Umbilical cord (tissue), 2 donors: Measurements from ENCODE around the gene PAGE4. TPM values are rescaled to one million over a fixed set of nuclear protein-coding genes. Genes with fewer than 3 reads are reported as not detected.

ENCODE experiments used
- DNase-seq: peaks from one replicate; pipeline ENCODE4 v3.0.0-alpha.2; 2015; ENCODE audit warnings: low spot score
- total RNA-seq: library from RNA; depleted of rRNA; stranded (reverse); fragments of >200 nt; gene quantifications from one replicate; pipeline ENCODE4 v1.2.3, GENCODE V29; 2014; ENCODE audit warnings: low replicate concordance; ENCODE audit not compliant: insufficient read depth

Gene PAGE4, protein sequence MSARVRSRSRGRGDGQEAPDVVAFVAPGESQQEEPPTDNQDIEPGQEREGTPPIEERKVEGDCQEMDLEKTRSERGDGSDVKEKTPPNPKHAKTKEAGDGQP
- total RNA-seq, result 2.6 TPM

DNA sequence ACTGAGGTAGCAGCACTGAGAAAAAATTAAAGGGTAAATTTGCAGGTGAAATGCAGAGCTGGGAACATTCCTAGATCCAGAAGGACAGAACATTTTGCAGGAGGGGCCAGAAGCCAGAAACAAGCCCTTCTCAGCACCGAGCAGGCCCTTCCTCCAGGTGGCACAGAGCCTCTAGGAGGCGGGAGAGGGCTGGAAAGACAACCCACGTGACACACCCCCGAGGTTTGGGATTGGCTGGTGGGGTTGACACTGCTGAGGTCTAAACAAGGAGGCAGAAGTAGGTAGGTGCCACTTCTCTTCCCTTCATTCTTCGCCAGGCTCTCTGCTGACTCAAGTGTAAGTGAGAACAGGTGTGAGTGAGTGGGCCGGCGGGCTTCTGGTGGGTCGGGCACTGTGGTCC, at the start of gene PAGE4:
TSS of gene PAGE4 (plus strand) at position 288 of the 400 bp plus-strand sequence. CDS start 1,126 bp downstream, outside the sequence.
- DNase-seq, result no peak

DNA sequence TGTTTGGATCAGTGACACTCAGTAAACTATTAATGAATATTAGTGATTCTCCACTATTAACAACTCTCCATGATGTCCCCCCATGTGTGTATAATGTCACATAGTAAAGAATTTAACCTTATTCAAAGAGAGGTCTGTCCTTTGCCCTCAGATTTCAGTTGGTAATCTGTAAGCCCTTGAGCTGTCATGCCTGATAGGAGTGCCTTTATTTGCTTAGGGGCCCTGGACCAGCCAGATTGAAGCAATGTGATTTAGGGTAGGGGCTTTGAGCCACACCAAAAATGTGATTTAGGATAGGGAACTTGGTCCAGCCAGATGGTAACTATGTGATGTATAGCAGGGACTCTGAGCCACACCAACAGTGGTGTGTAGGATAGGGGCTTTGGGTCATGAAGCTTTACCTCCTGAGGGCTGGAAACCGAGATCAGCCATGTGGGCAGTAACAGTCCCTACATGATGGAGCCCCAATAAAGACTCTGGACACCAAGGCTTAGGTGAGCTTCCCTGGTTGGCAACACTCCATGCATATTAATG, 44.3 kb upstream of the PAGE4 start:
- DNase-seq, result no peak

DNA sequence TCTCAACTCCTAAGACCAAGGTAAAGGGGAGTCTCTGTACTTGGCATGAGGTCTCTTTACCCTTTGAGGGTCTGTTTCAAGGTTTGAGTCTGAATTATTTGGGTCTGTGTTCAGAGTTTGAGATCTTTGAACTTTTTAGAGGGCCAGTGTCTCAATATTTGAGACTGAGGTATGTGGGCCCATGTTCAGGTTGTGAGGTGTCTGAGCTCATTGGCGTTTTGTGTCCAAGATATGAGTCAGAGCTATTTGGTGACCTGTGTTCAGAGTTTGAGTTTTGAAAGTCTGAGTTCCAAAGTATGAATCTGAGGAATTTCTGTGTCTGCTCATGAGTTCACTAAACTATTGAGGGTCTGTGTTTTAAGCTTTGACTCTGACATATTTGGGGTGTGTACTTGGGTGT, 36.7 kb upstream of the PAGE4 start:
- DNase-seq, result no peak

DNA sequence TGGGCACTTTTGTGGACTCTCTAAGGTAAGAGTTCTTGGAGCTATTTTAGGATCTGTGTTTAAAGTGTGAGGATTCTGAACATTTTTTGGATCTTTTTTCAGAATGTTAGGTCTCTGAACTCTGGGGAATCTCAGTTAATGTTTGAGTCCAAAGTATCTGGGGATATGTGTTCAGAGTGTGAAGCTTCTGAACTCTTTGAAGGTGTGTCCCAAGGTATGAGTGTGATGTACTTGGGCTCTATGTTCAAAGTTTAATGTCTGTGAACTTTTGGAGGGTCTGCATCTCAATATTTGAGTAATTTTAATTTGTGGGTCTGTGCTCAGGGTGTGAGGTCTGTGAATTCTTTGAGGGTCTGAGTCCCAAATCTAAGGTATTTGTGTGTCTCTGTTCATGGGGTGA, 35.4 kb upstream of the PAGE4 start:
- DNase-seq, result no peak

DNA sequence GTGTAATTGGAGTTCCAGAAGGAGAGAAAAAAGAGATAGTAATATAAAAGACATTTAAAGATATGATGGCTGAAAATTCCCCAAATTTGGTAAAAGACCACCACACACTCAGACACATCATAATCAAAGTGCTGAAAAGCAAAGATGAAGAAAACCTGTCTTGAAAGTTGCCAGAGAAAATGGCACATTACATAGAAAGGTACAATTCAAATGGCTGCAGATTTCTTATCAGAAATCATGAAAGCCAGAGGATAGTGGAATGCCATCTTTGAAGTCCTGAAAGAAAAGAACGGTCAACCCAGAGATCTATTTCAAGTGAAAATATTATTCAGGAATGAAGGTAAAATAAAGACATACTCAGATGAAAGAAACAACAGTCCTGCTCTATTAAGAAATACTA, 29.3 kb upstream of the PAGE4 start:
- DNase-seq, result no peak

DNA sequence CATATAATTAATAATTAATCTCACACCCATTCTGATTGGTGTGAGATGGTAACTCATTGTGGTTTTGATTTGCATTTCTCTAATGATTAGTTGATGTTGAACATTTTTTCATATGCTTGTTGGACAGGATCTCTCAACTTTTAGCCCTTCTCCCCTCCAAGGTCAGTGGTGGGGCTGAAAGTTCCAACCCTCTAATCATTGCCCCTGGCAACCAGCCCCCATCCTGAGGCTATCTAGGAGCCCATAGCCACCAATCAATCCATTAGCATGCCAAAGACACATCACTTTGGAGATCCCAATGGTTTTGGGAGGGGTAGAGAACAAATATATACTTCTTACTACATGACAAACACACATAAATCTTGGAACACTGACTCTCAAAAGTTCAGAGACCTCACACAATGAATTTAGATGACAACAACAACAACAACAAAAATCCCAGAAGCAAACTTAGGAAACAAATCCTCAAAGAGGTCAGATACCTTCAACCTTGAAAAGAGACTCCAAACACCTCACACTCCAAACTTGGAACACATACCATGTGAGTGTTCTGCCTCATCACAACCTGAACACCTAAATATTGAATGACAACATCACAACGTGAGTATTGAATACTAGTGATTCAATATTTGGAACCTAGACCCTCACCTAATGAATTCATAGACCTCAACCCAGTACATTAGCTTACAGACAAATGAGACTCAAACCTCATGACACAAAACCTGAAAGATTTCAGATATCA, 19.0 kb upstream of the PAGE4 start:
- DNase-seq, result no peak

DNA sequence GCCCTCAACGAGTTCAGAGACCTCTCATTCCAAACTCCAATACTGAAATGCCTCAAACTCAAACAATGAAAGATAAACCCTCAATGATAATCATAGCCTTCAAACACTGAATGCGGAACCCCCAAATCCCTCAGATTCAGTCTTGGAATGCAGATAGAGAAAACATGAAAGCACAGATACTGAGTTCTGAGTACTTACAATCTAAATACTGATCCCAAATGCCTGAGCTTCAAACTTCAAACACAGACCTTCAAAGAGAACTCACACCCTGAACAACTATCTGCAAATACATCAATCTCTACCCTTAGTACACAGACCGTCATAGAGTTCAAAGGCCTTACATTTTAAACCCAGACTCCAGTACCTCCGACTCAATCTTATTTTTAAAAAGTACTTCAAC, 16.9 kb upstream of the PAGE4 start:
- DNase-seq, result peak; percentile 84

DNA sequence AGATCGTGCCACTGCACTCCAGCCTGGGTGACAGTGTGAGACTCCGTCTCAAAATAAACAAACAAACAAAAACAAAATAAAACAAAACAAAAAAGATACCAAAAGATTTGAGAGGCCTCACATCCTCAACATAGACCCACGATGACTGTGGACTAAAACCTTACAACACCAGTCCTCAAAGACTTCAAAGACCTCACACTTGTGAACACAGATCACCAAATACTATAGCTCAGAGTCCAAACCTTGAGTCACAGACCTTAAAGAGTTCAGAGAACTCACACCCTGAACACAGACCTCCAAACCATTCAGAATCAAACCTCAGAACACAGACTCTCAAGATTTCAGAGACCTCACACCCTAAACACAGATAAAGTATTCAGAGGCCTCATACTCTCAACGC, 12.7 kb upstream of the PAGE4 start:
- no peak for DNase-seq

DNA sequence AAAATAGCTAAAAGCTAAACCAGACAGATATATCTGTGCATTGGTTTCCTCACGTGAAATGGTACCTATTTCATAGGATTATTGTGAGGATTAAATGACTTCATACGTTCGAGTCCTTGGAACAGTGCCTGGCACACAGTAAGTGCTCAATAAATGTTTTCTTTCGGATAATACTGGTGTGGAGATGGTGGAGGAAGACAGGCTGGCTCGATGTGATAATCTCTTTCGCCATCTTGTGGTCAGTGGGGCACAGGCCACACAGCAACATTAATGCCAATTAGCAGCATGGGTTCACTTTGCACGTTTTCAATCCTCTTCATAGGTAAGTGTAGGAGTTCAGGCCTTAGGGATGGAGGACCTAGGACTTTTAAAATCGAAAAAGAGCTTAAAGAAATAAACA, 9.3 kb downstream of the PAGE4 start:
- DNase-seq, result peak; percentile 21

DNA sequence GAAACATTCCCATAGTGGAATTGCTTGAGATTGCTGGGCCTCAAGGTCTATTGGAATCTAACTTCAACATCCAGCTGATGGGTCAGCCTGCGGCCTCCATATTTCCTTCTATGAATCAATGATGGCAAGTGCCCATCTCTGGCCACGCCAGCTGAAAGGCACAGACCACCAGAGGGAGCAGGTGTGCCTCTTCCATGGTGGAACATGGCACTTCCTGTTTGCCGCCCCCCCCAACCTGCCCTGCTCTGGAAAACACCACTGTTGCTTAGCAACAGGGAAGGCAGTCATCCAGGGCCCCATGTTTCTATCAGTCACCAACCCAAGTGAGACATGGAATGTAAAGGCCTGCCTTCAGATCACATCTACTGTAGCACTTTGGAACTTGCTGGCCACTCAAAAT, 11.6 kb downstream of the PAGE4 start:
- peak; percentile 64 for DNase-seq

DNA sequence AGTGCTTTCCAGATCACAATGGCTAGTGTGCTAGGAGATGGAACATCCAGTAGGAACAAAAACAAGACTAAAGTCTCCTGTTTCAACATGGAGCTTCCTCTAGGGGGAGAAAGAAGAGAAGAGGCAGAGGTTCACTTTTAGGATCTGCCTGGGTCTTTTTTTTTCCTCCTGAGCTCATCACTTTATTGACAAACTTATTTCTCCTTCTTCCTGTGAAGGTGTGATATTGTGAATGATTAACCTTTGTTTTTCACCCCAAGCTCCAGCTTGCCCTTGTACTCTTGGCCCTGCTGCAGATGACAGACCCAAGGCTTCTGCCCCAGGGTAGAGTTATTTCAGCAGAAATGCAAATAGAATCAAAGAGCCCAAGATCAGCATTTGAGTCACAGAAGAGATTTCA, 13.5 kb downstream of the PAGE4 start:
- DNase-seq, result no peak

DNA sequence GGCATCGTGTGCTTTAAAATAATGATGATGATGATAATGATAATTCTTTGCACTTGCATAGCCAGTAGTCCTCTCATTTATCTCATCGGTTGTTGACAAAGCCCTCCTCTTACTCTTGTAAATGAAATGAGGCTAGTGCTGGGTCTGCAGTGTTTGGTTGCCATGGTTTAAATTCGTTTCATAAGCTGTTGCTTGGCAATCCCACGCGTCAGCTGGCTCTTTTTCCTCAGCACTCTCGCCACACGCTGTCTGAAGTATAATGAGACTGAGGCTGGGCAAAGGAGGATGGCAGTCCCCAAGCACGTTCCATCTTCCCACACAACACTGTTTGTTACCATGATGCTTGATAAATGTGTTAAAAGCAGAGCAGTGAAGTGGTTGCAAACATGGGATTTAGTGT, 15.5 kb downstream of the PAGE4 start:
- DNase-seq, result no peak

DNA sequence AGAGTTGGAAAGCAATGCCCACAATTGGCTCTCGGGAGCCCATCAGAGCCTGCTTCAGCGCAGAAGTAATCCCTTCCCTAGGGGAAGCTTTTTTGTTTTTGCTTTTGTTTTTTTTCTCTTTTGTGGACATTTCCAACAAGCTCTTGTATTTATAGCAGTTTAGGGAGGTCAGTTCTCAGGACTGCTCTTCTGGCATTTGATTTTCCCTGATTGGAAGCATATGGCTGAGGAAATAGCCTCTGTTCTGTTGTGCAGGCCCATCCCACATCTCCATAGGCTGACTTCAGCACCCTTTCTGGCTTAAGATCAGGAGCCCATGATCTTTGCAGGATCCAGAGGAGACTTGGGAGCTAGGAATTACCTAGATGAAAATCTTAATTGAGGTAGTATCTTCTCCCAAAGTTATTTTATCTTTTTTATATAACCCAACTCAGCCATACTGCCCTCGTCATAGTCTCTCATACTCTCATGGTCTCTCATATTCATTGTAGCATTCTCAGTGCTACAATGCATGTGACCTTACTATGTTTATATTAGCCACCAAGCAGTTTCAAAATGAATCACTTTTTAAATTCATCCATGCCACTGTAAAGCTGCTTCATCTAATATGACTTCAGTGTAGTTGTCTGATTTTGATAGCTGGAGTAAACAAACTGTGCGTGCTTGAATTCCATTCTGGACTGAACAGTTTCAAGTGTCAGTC, 16.7 kb downstream of the PAGE4 start:
- no peak for DNase-seq

DNA sequence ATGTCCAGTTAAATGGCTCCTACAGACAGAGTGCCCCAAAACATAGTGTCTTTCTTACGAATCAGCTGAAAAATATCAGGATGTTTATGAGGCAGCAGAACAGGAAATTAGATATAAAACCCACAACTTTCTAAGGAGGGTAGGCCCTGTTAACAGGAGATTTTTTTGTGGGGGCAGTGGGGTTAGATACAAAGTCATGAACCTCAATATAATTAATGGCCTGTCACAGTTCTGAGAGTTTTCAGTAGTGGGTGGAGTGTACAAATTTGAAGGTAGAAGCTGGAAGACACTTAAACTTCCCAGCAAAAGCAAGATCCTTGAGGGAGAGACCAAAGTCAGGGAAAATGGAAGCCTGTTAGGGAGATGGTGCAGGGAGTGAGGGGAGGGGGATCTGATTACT, 17.4 kb downstream of the PAGE4 start:
- DNase-seq, result no peak

DNA sequence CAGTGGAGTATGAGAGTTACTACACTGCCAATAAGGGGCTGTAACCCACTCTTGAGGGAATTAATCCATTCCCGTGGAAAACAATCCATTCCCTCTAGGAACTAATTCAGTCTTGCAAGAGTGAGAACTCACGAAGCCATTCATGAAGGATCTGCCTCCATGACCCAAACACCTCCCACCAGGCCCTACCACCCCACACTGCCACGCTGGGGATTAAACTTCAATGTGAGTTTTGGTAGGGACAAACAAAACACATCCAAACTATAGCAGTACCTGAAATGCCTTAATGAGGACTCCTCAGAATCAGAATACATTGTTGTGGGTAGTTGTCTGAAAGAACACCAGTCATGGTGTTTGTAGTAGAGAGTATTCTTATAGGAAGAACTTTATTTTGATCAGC, 19.2 kb downstream of the PAGE4 start:
- DNase-seq, result no peak

DNA sequence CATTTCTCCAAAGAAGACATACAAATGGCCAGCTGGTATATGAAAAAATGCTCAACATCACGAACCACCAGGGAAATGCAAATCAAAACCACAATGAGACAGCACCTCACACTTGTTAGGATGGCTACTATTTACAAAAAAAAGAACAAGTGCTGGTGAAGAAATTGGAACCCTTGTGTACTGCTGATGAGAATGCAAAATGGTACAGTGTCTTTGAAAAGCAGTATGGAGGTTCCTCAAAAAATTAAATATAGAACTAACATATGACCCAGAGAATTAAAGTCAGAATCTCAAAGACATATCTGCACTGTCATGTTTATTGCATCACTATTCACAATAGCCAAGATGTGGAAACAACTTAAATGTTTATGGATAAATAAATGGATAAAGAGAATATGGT, 20.9 kb downstream of the PAGE4 start:
- DNase-seq, result no peak

DNA sequence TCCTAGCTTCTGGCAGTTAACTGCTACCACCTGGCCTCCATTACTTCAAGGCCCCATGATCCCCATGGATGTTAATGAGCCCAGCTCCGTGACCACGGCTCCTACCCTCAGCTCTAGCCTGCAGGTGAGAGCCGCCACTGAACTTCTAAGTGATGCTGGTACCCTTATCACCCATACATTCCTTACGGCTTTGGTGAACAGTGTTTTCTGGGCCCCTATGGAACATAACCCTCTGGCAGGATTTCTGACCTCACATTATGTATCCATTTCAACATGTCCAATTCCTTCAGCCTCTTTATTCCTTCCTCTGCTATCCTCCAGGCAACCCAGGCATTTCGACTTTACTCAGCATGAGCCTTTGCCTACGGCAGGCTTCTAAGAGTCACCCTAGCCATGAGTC, 24.6 kb downstream of the PAGE4 start:
- no peak for DNase-seq

DNA sequence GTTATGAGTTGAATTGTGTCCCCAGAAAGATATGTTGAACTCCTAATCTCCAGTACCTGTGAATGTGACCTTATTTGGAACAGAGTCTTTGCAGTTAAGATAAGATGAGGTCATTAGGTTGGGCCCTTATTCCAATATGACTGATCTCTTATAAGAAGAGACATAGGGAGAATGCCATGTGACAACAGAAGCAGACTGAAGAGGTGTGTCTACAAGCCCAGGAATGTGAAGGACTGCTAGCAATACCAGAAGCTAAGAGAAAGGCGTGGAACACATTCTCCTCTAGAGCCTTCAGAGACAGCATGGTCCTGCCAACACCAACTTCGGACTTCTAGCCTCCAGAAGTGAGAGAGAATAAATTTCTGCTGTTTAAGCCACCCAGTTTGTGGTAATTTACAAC, 27.7 kb downstream of the PAGE4 start:
- DNase-seq, result no peak

DNA sequence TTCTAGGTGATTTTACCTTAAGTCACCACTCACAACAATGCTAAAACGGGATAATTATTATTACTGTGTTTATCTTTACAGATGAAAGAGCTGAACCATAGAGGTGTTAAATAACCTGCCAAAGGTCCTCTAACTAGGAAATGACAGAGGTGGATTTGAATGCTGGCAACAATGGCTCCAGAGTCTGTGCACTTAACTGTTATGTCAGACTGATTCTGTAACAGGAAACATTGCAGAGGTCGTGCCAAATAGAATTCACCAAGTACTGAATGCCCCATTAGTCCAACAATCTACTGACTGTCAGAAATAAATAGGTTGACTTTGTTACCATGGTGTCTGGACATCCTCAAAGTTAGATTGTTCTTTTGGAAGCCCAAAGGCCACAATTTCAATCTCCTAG, 29.2 kb downstream of the PAGE4 start:
- DNase-seq, result no peak

DNA sequence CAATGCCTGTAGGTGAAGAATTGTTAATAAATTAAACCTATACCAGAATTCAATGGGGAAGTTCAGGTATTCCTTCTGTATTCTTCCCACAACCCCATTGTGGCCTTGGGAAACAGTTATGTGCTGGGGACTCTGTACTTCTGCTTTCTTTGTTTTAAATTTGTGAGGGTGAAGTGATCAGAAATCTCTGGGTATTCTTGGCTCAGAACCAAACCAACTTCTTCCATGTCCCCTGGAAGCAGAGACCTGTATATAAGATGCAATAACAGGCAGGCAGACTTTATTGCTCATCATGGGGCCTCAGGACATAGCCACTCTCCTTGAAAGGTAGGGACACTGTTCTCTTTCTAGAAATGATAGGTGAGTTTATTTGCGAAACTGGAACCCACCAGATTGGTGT, 30.4 kb downstream of the PAGE4 start:
- no peak for DNase-seq

DNA sequence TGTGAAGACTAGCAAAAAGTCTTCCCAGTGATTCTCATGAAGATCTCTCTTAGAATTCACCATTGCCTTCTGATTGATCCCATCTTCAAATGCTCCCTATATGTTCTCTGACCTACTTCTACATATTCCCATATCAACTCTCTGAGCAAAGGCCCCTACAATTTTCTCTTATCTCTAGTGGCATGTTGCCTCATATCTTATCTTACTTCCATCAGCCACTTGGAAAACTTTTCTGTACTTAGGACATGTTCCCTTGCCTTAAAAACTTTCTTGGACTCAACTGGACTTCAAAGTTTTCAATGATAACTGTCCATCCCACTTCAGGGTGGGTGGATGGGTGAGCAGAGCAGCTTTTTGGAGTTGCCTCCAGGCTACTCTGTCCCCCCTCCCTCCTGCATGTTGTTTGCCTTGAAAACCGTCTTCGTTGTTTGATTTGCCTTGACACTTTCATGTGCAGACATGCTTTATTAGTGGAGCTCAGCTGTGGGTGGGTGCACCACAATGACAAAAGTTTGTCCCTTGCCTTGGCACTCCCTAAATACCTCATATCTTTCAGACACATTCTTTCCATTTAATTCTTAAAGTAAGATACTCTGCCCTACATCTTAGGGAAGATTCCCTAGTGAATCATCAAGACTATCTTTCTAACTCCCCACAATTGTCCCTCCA, 31.9 kb downstream of the PAGE4 start:
- no peak for DNase-seq

DNA sequence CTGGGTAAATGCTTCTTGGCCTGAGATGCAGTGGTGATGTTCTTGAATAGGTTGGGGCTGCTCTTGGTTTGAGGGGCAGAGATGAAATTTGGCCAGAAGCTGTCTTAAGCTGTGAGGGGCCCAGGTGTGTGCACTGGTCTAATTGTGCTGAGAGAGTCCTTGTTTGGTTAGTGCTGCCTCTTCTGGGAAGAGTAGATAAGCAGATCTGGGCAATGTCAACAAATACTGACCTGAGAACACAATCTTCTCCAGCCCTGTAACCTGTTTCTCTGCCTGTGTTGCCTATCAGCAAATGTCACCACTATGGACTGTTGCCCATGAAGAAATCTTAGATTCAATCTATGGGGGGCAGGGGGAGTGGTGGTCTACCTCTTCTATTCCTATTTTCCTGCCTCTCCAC, 33.0 kb downstream of the PAGE4 start:
- no peak for DNase-seq
